ENCODE results near the gene U2AF2. TPM values are rescaled to one million over a fixed set of nuclear protein-coding genes. Genes with fewer than 3 reads are reported as not detected.
A peak's percentile ranks its signal among the peaks of the same experiment; 100 is the strongest.

The U2AF2 gene
- total RNA-seq, 1 experiment from 2014 or later = 321 TPM

DNA sequence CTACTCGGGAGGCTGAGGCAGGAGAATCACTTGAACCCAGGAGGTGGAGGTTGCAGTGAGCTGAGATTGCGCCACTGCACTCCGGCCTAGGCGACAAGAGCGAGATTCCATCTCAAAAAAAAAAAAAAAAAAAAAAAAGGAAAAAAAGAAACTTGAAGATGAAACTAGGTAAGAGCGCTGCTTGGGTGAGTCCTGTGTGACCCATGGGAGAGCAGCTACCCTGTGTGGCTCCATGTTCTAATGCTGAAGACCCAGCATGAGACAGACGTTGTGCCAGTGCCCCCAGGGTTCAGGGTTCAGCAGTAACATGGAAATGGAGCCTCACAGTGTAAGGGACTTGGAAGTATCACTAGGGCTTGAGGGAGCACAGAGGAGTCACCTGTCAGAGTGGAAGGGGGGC lies 36.4 kb upstream of the U2AF2 start:
- no peak overlapping the region for H3K27ac Mint-ChIP-seq
- H2AFZ ChIP-seq (ENCODE audit: low read length) = no peak overlapping the region
- H3K4me1 ChIP-seq (ENCODE audit: insufficient read depth, low read length) = no peaks in the 10 kb centered on the region
- H3K9me3 ChIP-seq (ENCODE audit: control insufficient read depth, low read depth, low read length) = no peaks in the 10 kb centered on the region
- no peak overlapping the region for H4K5ac ChIP-seq (ENCODE audit: insufficient read length, low read depth, low read length)
- no peak overlapping the region for H2BK12ac ChIP-seq (ENCODE audit: insufficient read length, low read depth, low read length)
- H3K79me2 ChIP-seq (ENCODE audit: insufficient read depth, low read length) = no peaks in the 10 kb centered on the region
- H2BK15ac ChIP-seq (ENCODE audit: low read depth, low read length) = no peak overlapping the region
- H4K91ac ChIP-seq (ENCODE audit: insufficient read length, low read depth, low read length) = no peak overlapping the region
- DNase-seq = no peak
- no peak overlapping the region for H3K18ac ChIP-seq (ENCODE audit: insufficient read length, low read depth, low read length)
- H3T11ph ChIP-seq (ENCODE audit: low read length) = no peak overlapping the region
- H3K4me3 Mint-ChIP-seq = peak overlapping the region in 1 of 2 experiments; percentile 23; a peak in 1 of 5 replicates
- no peak overlapping the region for H3K4ac ChIP-seq (ENCODE audit: low read depth, low read length)
- no peak overlapping the region for H2BK20ac ChIP-seq (ENCODE audit: low read depth, low read length, poor library complexity, severe bottlenecking)
- no peaks in the 10 kb centered on the region for H3K27me3 ChIP-seq (ENCODE audit: insufficient read depth, low read length)
- no peak overlapping the region for H2BK120ac ChIP-seq (ENCODE audit: low read depth, low read length, poor library complexity, severe bottlenecking)
- H3K9me3 Mint-ChIP-seq = no peaks in the 10 kb centered on the region; a peak in 1 of 5 replicates
- no peak overlapping the region for H3K23ac ChIP-seq (ENCODE audit: insufficient read length, low read depth, low read length)
- H3K27ac ChIP-seq (ENCODE audit: insufficient read length, low read depth, low read length) = no peak overlapping the region
- H3K27me3 Mint-ChIP-seq (ENCODE audit: low read depth) = peaks cover 2% of the 10 kb centered on the region
- no peak overlapping the region for H4K8ac ChIP-seq (replicated peaks; ENCODE audit: insufficient read length, low read depth, low read length)
- H2AK5ac ChIP-seq (ENCODE audit: insufficient read length, low read length) = no peak overlapping the region
- no peak overlapping the region for H3K14ac ChIP-seq (ENCODE audit: insufficient read depth, low read length)
- no peak overlapping the region for H2BK5ac ChIP-seq (ENCODE audit: insufficient read length, low read length)
- no peaks in the 10 kb centered on the region for H3K23me2 ChIP-seq (ENCODE audit: insufficient read length, low read depth, low read length, poor library complexity, severe bottlenecking)
- H4K20me1 ChIP-seq (ENCODE audit: control insufficient read depth, insufficient read depth, insufficient read length) = no peaks in the 10 kb centered on the region
- no peak overlapping the region for H3K9ac ChIP-seq (ENCODE audit: extremely low read depth, insufficient read length, low read length)
- WGBS (ENCODE audit: extremely low coverage, insufficient read length, low lambda C conversion rate) = no CpG with 5 or more reads among the region's 7 CpGs
- peaks cover 22 to 49% (median 43%) of the 10 kb centered on the region in 3 experiments for H3K36me3 Mint-ChIP-seq (ENCODE audit: insufficient read depth in 1 of 3, low read depth in 3 of 3)
- H3K4me2 ChIP-seq (ENCODE audit: insufficient read depth, insufficient read length, low read length) = no peak overlapping the region
- peaks cover 2 to 3% of the 10 kb centered on the region in 2 experiments; a peak in 3 of 4 replicates for H3K4me1 Mint-ChIP-seq
- TF ChIP-seq, protein P1, sequence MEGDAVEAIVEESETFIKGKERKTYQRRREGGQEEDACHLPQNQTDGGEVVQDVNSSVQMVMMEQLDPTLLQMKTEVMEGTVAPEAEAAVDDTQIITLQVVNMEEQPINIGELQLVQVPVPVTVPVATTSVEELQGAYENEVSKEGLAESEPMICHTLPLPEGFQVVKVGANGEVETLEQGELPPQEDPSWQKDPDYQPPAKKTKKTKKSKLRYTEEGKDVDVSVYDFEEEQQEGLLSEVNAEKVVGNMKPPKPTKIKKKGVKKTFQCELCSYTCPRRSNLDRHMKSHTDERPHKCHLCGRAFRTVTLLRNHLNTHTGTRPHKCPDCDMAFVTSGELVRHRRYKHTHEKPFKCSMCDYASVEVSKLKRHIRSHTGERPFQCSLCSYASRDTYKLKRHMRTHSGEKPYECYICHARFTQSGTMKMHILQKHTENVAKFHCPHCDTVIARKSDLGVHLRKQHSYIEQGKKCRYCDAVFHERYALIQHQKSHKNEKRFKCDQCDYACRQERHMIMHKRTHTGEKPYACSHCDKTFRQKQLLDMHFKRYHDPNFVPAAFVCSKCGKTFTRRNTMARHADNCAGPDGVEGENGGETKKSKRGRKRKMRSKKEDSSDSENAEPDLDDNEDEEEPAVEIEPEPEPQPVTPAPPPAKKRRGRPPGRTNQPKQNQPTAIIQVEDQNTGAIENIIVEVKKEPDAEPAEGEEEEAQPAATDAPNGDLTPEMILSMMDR (conservative IDR thresholded peaks at IDR 0.05) = no peak
- no peak overlapping the region for H3K56ac ChIP-seq (ENCODE audit: insufficient read length, low read depth, low read length)
- no peaks in the 10 kb centered on the region for H3K79me1 ChIP-seq (ENCODE audit: insufficient read depth, low read depth, low read length, poor library complexity, severe bottlenecking)
